ENCODE data around the gene NMNAT2.

Gene NMNAT2

DNA sequence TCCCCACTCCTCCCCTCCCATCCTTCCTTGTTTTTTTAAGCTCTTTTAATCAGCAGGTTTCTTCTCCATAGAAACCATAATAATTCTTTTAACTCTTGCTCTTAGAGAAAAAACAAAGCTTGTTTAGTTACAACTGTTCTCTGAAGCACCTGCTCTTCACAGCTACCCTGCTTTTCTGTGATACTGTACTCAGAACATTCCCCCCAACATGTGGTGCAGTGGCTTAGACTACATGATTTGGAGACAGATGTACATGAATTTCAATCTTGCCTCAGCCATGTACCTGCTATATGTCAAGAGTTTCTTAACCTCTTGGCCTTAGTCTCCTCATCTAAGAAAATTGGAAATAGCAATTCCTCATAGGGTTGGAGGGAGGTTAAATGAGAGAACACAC is 198.6 kb downstream of the NMNAT2 start:
- Histone ChIP-seq H4K20me1 (ENCODE audit: insufficient read depth, low read length) (no peaks in the 10 kb centered on the region), H3K27ac (ENCODE audit: low read length) (no peak overlapping the region), H2AFZ (ENCODE audit: low read depth, low read length) (no peak overlapping the region), H3K4me2 (ENCODE audit: low read length) (no peak overlapping the region), H3K27me3 (ENCODE audit: low read depth, low read length) (peaks cover 58% of the 10 kb centered on the region), H3K4me1 (ENCODE audit: low read length) (peaks cover 11% of the 10 kb centered on the region), H3K9me3 (ENCODE audit: insufficient read depth, low read length) (no peaks in the 10 kb centered on the region), H3K79me2 (ENCODE audit: low read length) (no peaks in the 10 kb centered on the region), H3K36me3 (replicated peaks; ENCODE audit: low read depth, low read length) (no peaks in the 10 kb centered on the region), H3K9ac (ENCODE audit: low read length) (no peak overlapping the region), H3K4me3 (ENCODE audit: low read length) (no peak overlapping the region)
- TF ChIP-seq EZH2phosphoT487 (IDR thresholded peaks at IDR 0.05; ENCODE audit: low read depth), result no peak
- TF ChIP-seq, protein P1, sequence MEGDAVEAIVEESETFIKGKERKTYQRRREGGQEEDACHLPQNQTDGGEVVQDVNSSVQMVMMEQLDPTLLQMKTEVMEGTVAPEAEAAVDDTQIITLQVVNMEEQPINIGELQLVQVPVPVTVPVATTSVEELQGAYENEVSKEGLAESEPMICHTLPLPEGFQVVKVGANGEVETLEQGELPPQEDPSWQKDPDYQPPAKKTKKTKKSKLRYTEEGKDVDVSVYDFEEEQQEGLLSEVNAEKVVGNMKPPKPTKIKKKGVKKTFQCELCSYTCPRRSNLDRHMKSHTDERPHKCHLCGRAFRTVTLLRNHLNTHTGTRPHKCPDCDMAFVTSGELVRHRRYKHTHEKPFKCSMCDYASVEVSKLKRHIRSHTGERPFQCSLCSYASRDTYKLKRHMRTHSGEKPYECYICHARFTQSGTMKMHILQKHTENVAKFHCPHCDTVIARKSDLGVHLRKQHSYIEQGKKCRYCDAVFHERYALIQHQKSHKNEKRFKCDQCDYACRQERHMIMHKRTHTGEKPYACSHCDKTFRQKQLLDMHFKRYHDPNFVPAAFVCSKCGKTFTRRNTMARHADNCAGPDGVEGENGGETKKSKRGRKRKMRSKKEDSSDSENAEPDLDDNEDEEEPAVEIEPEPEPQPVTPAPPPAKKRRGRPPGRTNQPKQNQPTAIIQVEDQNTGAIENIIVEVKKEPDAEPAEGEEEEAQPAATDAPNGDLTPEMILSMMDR (IDR thresholded peaks at IDR 0.05; ENCODE audit: low read depth, low read length), result no peak

DNA sequence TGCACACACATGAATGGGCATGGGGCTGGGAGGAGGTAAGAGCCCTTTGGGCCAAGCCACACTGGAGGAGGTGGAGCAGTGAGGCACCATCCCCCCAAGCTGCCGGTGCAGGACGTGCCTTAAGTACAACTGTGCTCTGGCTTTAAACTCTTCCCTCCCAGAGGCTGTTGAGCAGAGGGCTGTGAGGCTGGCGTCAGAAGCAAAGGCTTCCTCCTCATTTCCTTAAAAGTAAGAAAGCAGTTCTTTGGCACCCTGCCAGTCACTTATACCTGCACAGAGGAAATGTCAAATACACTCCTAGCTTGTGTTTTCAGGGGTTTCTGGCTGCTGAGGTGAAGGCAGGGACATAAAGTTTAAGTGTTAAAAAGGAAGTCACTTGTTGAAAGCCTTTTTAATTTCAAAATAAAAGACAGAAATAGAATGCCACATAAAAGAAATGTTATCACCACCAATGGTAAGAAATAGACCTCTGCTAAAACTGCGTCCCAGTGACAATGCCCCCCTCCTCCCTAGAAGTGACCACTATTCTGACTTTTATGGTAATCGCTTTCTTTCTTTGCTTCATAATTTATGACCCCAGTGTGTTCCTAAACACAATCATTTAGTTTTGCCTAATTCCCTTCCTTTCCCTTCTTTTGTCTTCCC is 199.1 kb downstream of the NMNAT2 start:
- Histone ChIP-seq H3K4me3 (ENCODE audit: low read length) (no peak overlapping the region), H3K9me3 (ENCODE audit: insufficient read depth, low read length) (no peaks in the 10 kb centered on the region), H3K4me2 (ENCODE audit: low read length) (no peak overlapping the region), H3K4me1 (ENCODE audit: low read length) (peaks cover 13% of the 10 kb centered on the region), H3K27me3 (ENCODE audit: low read depth, low read length) (peaks cover 59% of the 10 kb centered on the region), H3K27ac (ENCODE audit: low read length) (no peak overlapping the region), H3K79me2 (ENCODE audit: low read length) (no peaks in the 10 kb centered on the region), H4K20me1 (ENCODE audit: insufficient read depth, low read length) (no peaks in the 10 kb centered on the region), H2AFZ (ENCODE audit: low read depth, low read length) (no peak overlapping the region), H3K9ac (ENCODE audit: low read length) (no peak overlapping the region), H3K36me3 (replicated peaks; ENCODE audit: low read depth, low read length) (no peaks in the 10 kb centered on the region)
- TF ChIP-seq EZH2phosphoT487 (IDR thresholded peaks at IDR 0.05; ENCODE audit: low read depth), result no peak
- TF ChIP-seq, protein P1 (IDR thresholded peaks at IDR 0.05; ENCODE audit: low read depth, low read length), result no peak

DNA sequence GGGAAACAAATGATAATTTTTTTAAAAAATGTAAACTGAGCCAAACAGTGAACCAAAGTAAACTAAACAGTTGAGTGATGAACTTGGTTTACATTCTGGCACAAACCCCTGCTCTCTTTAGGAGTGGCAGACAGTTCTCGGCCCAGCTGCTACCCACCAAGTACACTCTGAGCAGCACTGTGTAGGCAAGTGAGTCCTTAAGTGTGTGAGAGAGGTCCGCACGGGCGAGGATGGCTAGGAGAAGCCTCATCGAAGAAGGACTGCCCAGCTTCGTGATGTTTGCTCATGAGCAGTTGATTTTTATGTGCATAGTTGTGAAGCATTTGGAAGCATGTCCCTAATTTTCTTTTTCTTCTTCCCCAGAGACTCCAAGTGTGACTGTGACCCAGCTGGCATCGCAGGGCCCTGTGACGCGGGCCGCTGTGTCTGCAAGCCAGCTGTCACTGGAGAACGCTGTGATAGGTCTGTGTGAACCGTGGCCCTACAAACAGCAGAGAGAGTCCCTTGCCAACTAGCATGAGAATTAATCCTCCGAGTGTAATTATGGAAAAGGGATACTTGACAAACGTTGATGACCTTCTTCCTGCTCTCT is 200.1 kb downstream of the NMNAT2 start:
- no peak overlapping the region for H3K9ac ChIP-seq (ENCODE audit: low read length)
- no peak overlapping the region for H2AFZ ChIP-seq (ENCODE audit: low read depth, low read length)
- no peaks in the 10 kb centered on the region for H3K9me3 ChIP-seq (ENCODE audit: insufficient read depth, low read length)
- H4K20me1 ChIP-seq (ENCODE audit: insufficient read depth, low read length), result no peaks in the 10 kb centered on the region
- H3K27ac ChIP-seq (ENCODE audit: low read length), result no peak overlapping the region
- peaks cover 13% of the 10 kb centered on the region for H3K4me1 ChIP-seq (ENCODE audit: low read length)
- H3K4me3 ChIP-seq (ENCODE audit: low read length), result no peak overlapping the region
- H3K27me3 ChIP-seq (ENCODE audit: low read depth, low read length), result peaks cover 53% of the 10 kb centered on the region
- no peak for TF ChIP-seq EZH2phosphoT487 (IDR thresholded peaks at IDR 0.05; ENCODE audit: low read depth)
- TF ChIP-seq, protein P1 (IDR thresholded peaks at IDR 0.05; ENCODE audit: low read depth, low read length), result no peak
- no peaks in the 10 kb centered on the region for H3K36me3 ChIP-seq (replicated peaks; ENCODE audit: low read depth, low read length)
- no peak overlapping the region for H3K4me2 ChIP-seq (ENCODE audit: low read length)
- no peaks in the 10 kb centered on the region for H3K79me2 ChIP-seq (ENCODE audit: low read length)

DNA sequence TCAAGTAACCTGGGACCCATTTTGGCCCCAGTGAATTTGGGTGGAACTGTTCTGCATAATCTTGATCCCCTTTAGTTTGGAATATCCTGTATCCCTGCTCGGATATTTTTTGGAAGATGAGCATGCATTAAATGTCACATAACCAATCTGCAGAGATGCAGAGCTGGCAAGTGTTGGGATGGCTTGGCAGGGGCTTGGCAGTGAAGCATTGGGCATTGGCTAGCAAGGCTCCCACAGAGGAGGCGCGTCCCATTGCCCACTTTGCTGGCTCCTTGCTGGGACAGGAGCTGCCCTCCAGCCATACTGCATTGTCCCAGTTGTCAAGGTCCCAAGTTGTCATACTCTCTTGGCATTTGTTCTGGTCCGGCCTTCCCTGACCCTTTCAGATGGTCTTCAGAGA is 202.2 kb downstream of the NMNAT2 start:
- H3K36me3 ChIP-seq (replicated peaks; ENCODE audit: low read depth, low read length), result no peaks in the 10 kb centered on the region
- no peak overlapping the region for H3K4me2 ChIP-seq (ENCODE audit: low read length)

More for the DNA sequence above, 202.2 kb downstream of the NMNAT2 start:
- no peak overlapping the region for H3K27ac ChIP-seq (ENCODE audit: low read length)
- no peak overlapping the region for H2AFZ ChIP-seq (ENCODE audit: low read depth, low read length)
- peaks cover 58% of the 10 kb centered on the region for H3K27me3 ChIP-seq (ENCODE audit: low read depth, low read length)
- peaks cover 13% of the 10 kb centered on the region for H3K4me1 ChIP-seq (ENCODE audit: low read length)
- H3K9ac ChIP-seq (ENCODE audit: low read length), result no peak overlapping the region
- no peak overlapping the region for H3K4me3 ChIP-seq (ENCODE audit: low read length)
- no peaks in the 10 kb centered on the region for H3K79me2 ChIP-seq (ENCODE audit: low read length)
- no peak for TF ChIP-seq EZH2phosphoT487 (IDR thresholded peaks at IDR 0.05; ENCODE audit: low read depth)
- TF ChIP-seq, protein P1 (IDR thresholded peaks at IDR 0.05; ENCODE audit: low read depth, low read length), result no peak
- H4K20me1 ChIP-seq (ENCODE audit: insufficient read depth, low read length), result no peaks in the 10 kb centered on the region
- no peaks in the 10 kb centered on the region for H3K9me3 ChIP-seq (ENCODE audit: insufficient read depth, low read length)

Measured in OCI-LY3 (cell line).